T47D (cell line): ENCODE measurements around the gene ID2.

Experiments used
- DNase-seq, 2 experiments: peaks; one replicate each; pipeline versions ENCODE4 v3.0.0 to v3.0.0-alpha.2; 2011 to 2012; ENCODE audit warnings: low read depth in 1 of 2, low spot score in 1 of 2
- JUND ChIP-seq: IDR thresholded peaks from 2 replicates; pipeline ENCODE4 v1.6.1; 2012; ENCODE audit warnings: low read depth
- in situ Hi-C: cut with HindIII; loops from 2 replicates; pipeline ENCODE4 v1.10.0; 2016; ENCODE audit warnings: low sequenced_read_pairs, low pct_unique_long_range_greater_than_20kb

ID2 gene

GRCh38 chr2:8691859-8692437 lies 10.1 kb downstream of the ID2 start:
- in situ Hi-C loops, result no loop called here
- no peak for TF ChIP-seq JUND
- no peak for DNase-seq

DNA sequence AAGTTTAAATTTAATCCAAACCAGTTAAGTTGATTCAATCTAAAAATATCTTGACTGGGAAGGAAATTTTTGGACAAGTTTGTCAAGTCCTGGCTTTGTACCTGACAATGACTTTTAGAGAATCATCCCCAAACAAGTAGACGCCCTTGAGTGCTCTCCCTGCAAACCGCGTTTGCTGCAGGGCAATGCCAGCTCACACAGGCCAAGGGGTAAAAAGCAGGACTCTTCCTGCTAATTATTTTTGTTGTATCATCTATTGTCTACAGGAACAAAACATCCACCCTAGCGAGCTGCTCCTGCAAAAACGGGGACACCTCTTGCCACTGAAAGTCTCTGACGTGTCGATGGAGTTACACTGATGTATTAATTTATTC lies 10.9 kb downstream of the ID2 start:
- in situ Hi-C loops, result no loop called here
- no peak for DNase-seq
- TF ChIP-seq JUND, result no peak

DNA sequence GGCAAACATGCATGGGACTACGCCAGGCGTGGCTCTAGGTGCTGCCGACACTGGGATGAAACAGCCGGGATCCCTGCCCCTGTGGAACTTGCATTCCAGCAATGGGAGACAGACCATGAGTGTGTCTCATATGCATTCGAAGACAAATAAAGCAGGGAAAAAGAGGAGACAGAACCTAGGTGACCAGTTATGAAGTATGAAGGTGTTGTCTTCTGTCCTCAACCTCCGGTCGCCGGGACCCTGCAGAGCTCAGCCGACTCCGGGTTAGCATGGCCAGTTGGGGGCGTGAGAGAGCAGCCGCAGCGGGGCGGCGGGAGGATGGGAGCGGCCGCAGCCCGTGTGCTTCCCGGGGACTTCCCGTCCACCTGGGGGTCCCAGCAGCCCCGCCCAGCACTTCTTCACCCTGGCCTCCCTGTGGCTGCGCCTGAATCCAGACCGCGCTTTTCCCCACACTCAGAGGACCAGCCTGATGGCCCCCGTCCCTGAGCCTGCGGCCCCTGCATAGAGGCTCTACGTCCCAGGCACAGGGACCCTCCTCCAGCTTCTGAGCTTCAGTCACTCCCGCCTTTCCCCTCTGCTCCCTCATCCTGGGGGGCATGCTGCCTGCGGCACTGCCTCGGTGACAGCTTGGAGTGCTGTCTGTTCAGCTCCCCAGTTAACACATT lies 11.4 kb downstream of the ID2 start:
- TF ChIP-seq JUND, result no peak
- in situ Hi-C loops, result no loop called here
- peak; percentile 42 to 47 for DNase-seq

DNA sequence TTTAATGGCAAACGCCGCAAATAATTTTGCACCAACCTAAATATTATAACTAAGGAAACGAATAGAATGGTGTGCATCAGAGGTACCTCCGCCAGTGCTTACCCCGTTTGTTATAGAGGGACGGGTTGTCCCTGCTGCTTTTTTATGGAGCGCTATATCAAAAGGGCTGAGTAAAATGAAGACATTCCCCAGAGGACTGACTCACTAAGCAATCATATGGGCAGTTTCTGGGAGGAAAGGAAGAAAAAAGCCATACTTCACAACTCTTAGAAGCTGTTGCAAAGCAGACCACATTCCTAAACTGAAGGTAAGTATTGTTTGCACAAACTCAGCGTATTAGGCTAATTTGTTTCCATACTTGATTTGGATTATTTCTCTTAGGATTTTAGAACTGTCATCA lies 12.9 kb downstream of the ID2 start:
- no peak for DNase-seq
- in situ Hi-C loops, result no loop called here
- TF ChIP-seq JUND, result no peak

- no peak for TF ChIP-seq JUND
- no peak for DNase-seq
- in situ Hi-C loops, result no loop called here
Measured at GRCh38 chr2:8697190-8697589, 15.3 kb downstream of the ID2 start.

DNA sequence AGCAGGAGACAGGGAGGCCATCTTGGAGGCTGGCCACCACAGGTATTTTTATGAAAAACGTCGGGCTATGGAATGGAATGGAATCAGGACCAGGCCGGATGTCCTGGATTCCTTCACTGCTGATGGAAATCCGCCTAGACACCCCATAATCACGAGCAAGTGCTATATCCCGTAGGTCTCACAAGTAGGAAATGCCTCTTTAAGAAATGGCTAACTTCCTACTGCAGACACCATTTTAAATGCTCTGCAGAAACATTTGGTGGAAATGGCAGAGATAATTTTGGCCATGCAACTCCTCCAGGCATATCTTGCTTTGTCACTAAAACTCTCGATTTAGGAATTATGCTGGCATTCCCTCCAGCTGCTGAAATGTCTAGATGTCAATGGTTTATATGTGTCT lies 18.0 kb downstream of the ID2 start:
- in situ Hi-C loops, result no loop called here
- no peak for DNase-seq
- TF ChIP-seq JUND, result no peak

DNA sequence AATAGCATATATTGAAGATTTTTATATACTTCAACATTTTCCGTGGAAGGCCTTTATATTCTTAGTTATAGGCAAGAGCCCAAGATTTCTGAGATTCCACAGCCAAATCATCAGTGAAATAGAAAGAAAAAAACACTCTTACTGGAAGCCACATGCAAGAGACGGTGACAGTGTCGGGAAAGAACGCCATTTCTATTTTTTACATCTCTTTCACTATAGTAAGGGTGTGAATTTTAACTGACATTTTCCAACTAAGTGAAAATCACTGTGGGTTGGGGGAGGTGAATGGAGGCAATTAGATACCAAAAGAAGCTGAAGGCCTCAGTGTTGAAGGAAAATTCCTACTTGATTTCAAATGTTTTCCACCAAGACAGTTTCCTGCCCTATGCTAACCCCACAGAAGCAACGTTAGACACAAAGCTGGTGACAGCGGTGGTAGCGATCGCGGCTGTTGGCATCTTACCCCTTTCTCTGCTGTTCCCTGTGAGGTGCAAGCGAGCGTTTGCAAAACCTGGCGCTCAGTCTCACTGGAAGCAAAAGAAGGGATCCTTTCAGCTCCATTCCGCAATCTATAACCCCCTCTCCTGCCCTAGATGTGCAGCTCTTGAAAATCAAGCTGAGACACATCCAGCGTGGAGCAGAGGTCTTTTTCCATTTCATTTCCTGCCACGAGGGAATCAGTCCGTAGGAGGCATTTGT lies 20.0 kb downstream of the ID2 start:
- TF ChIP-seq JUND, result no peak
- no peak for DNase-seq
- in situ Hi-C loops, result no loop called here

- in situ Hi-C loops, result no loop called here
- no peak for DNase-seq
- no peak for TF ChIP-seq JUND
Measured at GRCh38 chr2:8704906-8705305, 23.1 kb downstream of the ID2 start.

DNA sequence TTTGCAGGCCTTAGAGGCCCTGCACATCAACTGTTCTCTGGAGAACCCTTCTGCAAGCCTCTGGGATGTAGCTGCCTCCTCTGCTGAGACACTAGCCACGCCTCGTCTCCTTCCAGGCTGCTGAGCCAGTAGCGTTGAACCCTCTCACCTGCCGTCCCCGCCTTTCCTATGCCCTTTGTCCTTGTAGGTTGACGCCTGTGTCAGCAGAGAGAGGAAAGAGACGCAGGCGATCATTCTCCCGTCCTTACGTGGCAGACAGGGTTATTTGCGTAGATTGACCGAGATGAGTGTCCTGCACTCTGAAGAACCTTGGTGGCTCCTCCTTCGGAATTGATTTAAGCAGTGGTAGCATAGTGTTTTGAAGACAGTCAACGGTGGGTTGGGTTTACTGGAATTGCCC lies 27.8 kb downstream of the ID2 start:
- no peak for TF ChIP-seq JUND
- no peak for DNase-seq
- in situ Hi-C loops, result no loop called here

DNA sequence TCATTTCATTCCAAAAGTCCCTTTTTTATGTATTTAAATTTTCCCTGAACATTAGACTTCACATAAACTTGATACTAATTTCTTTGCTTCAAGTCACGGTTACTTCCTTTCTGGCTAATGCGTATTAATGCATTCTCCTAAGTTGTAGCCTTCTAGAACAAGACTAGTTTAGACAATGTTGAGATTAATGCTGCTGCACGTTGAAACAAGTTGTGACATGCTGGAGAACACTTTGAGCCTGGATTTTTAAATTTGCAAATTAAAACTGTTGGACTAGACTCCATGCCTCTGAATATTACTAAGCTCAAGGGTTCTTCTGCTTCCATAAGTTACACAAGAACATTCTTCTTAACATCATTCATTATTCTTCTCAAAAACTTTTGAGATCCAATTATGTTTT lies 29.1 kb downstream of the ID2 start:
- DNase-seq, result no peak
- in situ Hi-C loops, result no loop called here
- TF ChIP-seq JUND, result no peak

GRCh38 chr2:8714283-8714682 lies 32.4 kb downstream of the ID2 start:
- TF ChIP-seq JUND, result no peak
- no peak for DNase-seq
- in situ Hi-C loops, result no loop called here

GRCh38 chr2:8714971-8715370 lies 33.1 kb downstream of the ID2 start:
- no peak for DNase-seq
- in situ Hi-C loops, result no loop called here
- TF ChIP-seq JUND, result no peak

GRCh38 chr2:8719528-8719927 lies 37.7 kb downstream of the ID2 start:
- no peak for TF ChIP-seq JUND
- in situ Hi-C loops, result no loop called here
- peak in 1 of 2 experiments; percentile 1 for DNase-seq

DNA sequence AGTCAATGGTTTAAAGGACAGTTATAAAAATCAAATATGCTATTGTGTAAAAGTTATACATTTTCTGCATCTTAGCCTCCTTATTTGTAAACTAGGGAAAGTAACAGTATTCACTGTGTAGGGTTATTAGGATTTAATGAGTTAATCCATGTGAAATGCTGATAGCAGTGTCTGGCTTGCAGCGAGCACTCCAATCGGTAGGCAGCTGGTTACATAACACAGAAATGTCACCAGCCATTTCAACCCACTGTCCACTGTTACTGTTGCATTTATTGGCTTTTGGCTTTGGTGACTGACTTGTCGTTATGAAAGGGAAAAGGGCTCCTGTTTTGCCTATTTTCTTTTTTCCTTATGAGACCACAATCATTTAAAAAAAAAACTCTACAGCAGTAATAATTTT lies 38.9 kb downstream of the ID2 start:
- no peak for TF ChIP-seq JUND
- in situ Hi-C loops, result no loop called here
- DNase-seq, result no peak
